ENCODE data around the gene PMEL. TPM values are rescaled to one million over a fixed set of nuclear protein-coding genes. Genes with fewer than 3 reads are reported as not detected.
A peak's percentile ranks its signal among the peaks of the same experiment; 100 is the strongest.

PMEL gene
- total RNA-seq, 1 experiment from 2014 or later: 1.2 TPM

GRCh38 chr12:56010111-56010570 lies 44.3 kb upstream of the PMEL start:
- BruUV-seq (replicated peaks): TSS peak; percentile 74
- intact Hi-C loops (cut with micrococcal nuclease; ENCODE audit: unreplicated experiment): no loop called here
- POLR2A ChIA-PET: no interaction called here

More at GRCh38 chr12:56010111-56010570, 44.3 kb upstream of the PMEL start:
- no peak for DNase-seq (ENCODE audit: low read depth, low spot score)
- H3K4me3 ChIP-seq (ENCODE audit: low read depth in 2 of 2, low read length in 2 of 2): no peak overlapping the region
- CTCF ChIA-PET: interaction anchor here (0.6 kb wide), 1 partner anchor 22 kb away, joined by 3 read pairs; no protein-coding TSS in a partner anchor
- peaks cover 5% of the 10 kb centered on the region; the same call in 1 of the 2 replicates for H3K4me1 ChIP-seq (ENCODE audit: control insufficient read depth, insufficient read depth, low read length)
- H3K9me3 ChIP-seq (ENCODE audit: control insufficient read depth, insufficient read depth, low read depth, low read length): no peaks in the 10 kb centered on the region
- no peak for TF ChIP-seq CTCF (IDR thresholded peaks at IDR 0.05)
- no peak for TF ChIP-seq POLR2AphosphoS5 (IDR thresholded peaks at IDR 0.05; ENCODE audit: low read depth, low read length)
- no peak for TF ChIP-seq TCF7L2 (IDR thresholded peaks at IDR 0.05; ENCODE audit: low read depth, low read length)
- TF ChIP-seq REST (IDR thresholded peaks at IDR 0.05; ENCODE audit: insufficient read depth in 1 of 2, low read depth in 2 of 2, low read length in 1 of 2): no peak
- no peak for TF ChIP-seq SIN3A (IDR thresholded peaks at IDR 0.05; ENCODE audit: borderline replicate concordance, insufficient read depth, low read depth, low read length)
- ATAC-seq: no peak
- in situ Hi-C loops (cut with HindIII; ENCODE audit: low pct_unique_long_range_greater_than_20kb, low sequenced_read_pairs): no loop called here
- no peaks in the 10 kb centered on the region for H3K36me3 ChIP-seq (ENCODE audit: control insufficient read depth, insufficient read depth, low read length)
- no peaks in the 10 kb centered on the region for H3K27me3 ChIP-seq (ENCODE audit: control insufficient read depth, insufficient read depth, low read length)
- no peak overlapping the region for H3K27ac ChIP-seq (ENCODE audit: low read length)
